A673 (cell line): ENCODE data around the gene KCNMA1. TPM values are rescaled to one million over a fixed set of nuclear protein-coding genes. Genes with fewer than 3 reads are reported as not detected.
A peak's percentile ranks its signal among the peaks of the same experiment; 100 is the strongest.

Experiments used
- BruUV-seq: library from RNA; stranded (reverse); fragments of 400-500 nt; replicated peaks from 2 replicates; lab custom pipeline; 2021; lab: Mats Ljungman, UMichigan
- CTCF ChIA-PET: fragments of 300-600 bp; sonication (Branson Sonifier 250); formaldehyde crosslinking; loops from one replicate; lab custom pipeline; 2022; ENCODE audit warnings: antibody characterized with exemption; lab: Charles Lee
- POLR2A ChIA-PET: fragments of 300-600 bp; sonication (Branson Sonifier 250); formaldehyde crosslinking; loops from one replicate; lab custom pipeline; 2022; ENCODE audit warnings: antibody characterized with exemption; ENCODE audit not compliant: low non-redundant PET; lab: Charles Lee
- DNase-seq: peaks from one replicate; pipeline ENCODE4 v3.0.0-alpha.2; 2015; ENCODE audit warnings: low spot score
- H3K27ac ChIP-seq: fragments of 200-600 bp; sonication (generic); 2 replicates; pipeline ENCODE4 v1.5.1; 2016; ENCODE audit warnings: mixed run types, low read depth, mild to moderate bottlenecking, mixed read lengths, antibody characterized with exemption, low read length; ENCODE audit not compliant: poor library complexity, severe bottlenecking
- H3K27me3 ChIP-seq: fragments of 200-600 bp; sonication (generic); replicated peaks from 2 replicates; pipeline ENCODE4 v1.6.1; 2017; ENCODE audit warnings: mixed run types, low read depth, mild to moderate bottlenecking, mixed read lengths, antibody characterized with exemption, low read length; ENCODE audit not compliant: insufficient read depth, poor library complexity
- H3K36me3 ChIP-seq: fragments of 200-600 bp; sonication (generic); 2 replicates; pipeline ENCODE4 v1.6.1; 2016; ENCODE audit warnings: mixed run types, mild to moderate bottlenecking, mixed read lengths, antibody characterized with exemption, low read length; ENCODE audit not compliant: insufficient read depth, poor library complexity, severe bottlenecking
- H3K4me1 ChIP-seq: fragments of 200-600 bp; sonication (generic); 2 replicates; pipeline ENCODE4 v1.6.1; 2017; ENCODE audit warnings: mixed run types, mild to moderate bottlenecking, mixed read lengths, antibody characterized with exemption, low read length; ENCODE audit not compliant: insufficient read depth, poor library complexity, severe bottlenecking
- H3K4me3 ChIP-seq: fragments of 200-600 bp; sonication (generic); 2 replicates; pipeline ENCODE4 v1.5.1; 2016; ENCODE audit warnings: low read depth, mixed run types, mild to moderate bottlenecking, mixed read lengths, low read length; ENCODE audit not compliant: poor library complexity, severe bottlenecking
- H3K9me3 ChIP-seq: fragments of 200-600 bp; sonication (generic); 2 replicates; pipeline ENCODE4 v1.6.1; 2016; ENCODE audit warnings: mixed run types, low read depth, mild to moderate bottlenecking, mixed read lengths, antibody characterized with exemption, low read length; ENCODE audit not compliant: poor library complexity, severe bottlenecking
- CTCF ChIP-seq: fragments of 300-800, 200-600 bp; sonication (generic); conservative IDR thresholded peaks from 2 replicates; pipeline ENCODE4 v1.5.1; 2017; ENCODE audit warnings: low read depth, mild to moderate bottlenecking, antibody characterized with exemption, low read length, moderate library complexity, mixed read lengths
- EZH2 ChIP-seq: fragments of 200-600 bp; sonication (generic); IDR thresholded peaks from 2 replicates; pipeline ENCODE4 v1.6.1; 2017; ENCODE audit warnings: borderline replicate concordance, low read depth, mild to moderate bottlenecking, mixed read lengths, antibody characterized with exemption, low read length; ENCODE audit not compliant: poor library complexity, severe bottlenecking
- intact Hi-C: fragments of 100-400 bp; cut with micrococcal nuclease; formaldehyde crosslinking; loops from one replicate; pipeline ENCODE4 v1.10.0; 2022; ENCODE audit not compliant: unreplicated experiment
- total RNA-seq: library from RNA; stranded (reverse); gene quantifications from 2 replicates; pipeline ENCODE4 v1.2.3, GENCODE V29; 2021

The KCNMA1 gene
- total RNA-seq, 1 experiment from 2014 or later, result 0.84 TPM

GRCh38 chr10:77649333-77650331 is 12.0 kb upstream of the KCNMA1 start:
- peak; percentile 13 for DNase-seq
- H3K9me3 ChIP-seq, result peaks cover 10% of the 10 kb centered on the region
- ChIA-PET POLR2A (no interaction called here), CTCF (no interaction called here)
- H3K27me3 ChIP-seq, result no peaks in the 10 kb centered on the region
- TF ChIP-seq EZH2 (no peak), CTCF (no peak)
- no TSS peak for BruUV-seq
- H3K4me3 ChIP-seq, result no peak overlapping the region
- no peak overlapping the region for H3K27ac ChIP-seq
- no peaks in the 10 kb centered on the region for H3K36me3 ChIP-seq
- H3K4me1 ChIP-seq, result peaks cover 7% of the 10 kb centered on the region
- intact Hi-C loops, result loop anchor here (5.0 kb wide), 2 partner anchors 63 to 108 kb away; no protein-coding TSS in a partner anchor

GRCh38 chr10:77648472-77648871 is 10.9 kb upstream of the KCNMA1 start:
- Histone ChIP-seq H3K4me1 (peaks cover 7% of the 10 kb centered on the region), H3K27ac (no peak overlapping the region), H3K4me3 (no peak overlapping the region), H3K9me3 (peaks cover 7% of the 10 kb centered on the region), H3K27me3 (no peaks in the 10 kb centered on the region), H3K36me3 (no peaks in the 10 kb centered on the region)
- CTCF ChIA-PET, result no interaction called here
- BruUV-seq, result no TSS peak
- no peak for TF ChIP-seq EZH2
- TF ChIP-seq CTCF, result no peak
- POLR2A ChIA-PET, result no interaction called here
- intact Hi-C loops, result no loop called here
- DNase-seq, result no peak

- intact Hi-C loops, result no loop called here
- ChIA-PET CTCF (no interaction called here), POLR2A (no interaction called here)
- no peaks in the 10 kb centered on the region for H3K9me3 ChIP-seq
- H3K27me3 ChIP-seq, result no peaks in the 10 kb centered on the region
- H3K27ac ChIP-seq, result no peak overlapping the region
- no peak for DNase-seq
- no peaks in the 10 kb centered on the region for H3K36me3 ChIP-seq
- peaks cover 7% of the 10 kb centered on the region for H3K4me1 ChIP-seq
- no peak overlapping the region for H3K4me3 ChIP-seq
- TF ChIP-seq EZH2, result no peak
- no peak for TF ChIP-seq CTCF
- no TSS peak for BruUV-seq
Measured at GRCh38 chr10:77647543-77648293, 10.1 kb upstream of the KCNMA1 start.
